Uterus (tissue), 2 donors: Measurements from ENCODE around the gene ZNF771.

Experiments
- POLR2A ChIP-seq, 2 donors: fragments of 450-650 bp; IDR thresholded peaks; one replicate each; pipeline ENCODE4 v1.6.1; 2016; ENCODE audit warnings: antibody characterized with exemption in 2 of 2, mild to moderate bottlenecking in 1 of 2, moderate library complexity in 1 of 2
- TF ChIP-seq, protein P1 (sequence below), 4 experiments: fragments of 200-600 bp in 2 of 4; fragments of 450-650 bp in 2 of 4; sonication (generic) in 2 of 4; IDR thresholded peaks; one replicate each; pipeline ENCODE4 v1.5.1; 2016 to 2019; ENCODE audit warnings: antibody characterized with exemption in 4 of 4, mild to moderate bottlenecking in 2 of 4, moderate library complexity in 1 of 4

DNA sequence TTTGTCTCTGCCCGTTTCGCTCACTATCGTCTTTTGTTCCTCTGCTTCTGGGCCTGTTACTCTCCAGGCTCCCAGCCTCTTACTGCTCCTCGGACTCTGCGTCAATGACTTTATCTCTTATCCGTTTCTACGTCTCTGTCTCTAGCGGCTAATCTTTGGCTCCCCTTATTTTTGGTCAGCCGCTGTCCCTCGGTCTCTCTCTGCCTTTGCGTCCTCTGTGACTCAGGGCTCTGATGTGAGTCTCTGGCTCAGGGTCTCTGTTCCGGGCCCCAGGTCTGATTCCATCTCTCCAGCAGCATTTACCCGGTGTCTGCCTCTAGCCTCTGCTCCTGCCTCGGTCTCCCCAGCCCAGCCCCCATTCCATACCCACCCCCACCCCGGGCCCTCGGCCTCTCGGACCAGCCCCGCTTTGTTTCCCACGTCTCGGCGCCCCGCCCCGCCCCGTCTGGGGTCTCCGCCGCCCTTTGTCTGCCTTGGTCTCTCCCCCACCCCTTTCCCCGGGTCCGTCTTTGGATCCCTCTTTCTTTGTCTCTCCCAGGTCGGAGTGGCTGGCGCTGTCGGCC, 12.7 kb upstream of the ZNF771 start:
- TF ChIP-seq, protein P1, sequence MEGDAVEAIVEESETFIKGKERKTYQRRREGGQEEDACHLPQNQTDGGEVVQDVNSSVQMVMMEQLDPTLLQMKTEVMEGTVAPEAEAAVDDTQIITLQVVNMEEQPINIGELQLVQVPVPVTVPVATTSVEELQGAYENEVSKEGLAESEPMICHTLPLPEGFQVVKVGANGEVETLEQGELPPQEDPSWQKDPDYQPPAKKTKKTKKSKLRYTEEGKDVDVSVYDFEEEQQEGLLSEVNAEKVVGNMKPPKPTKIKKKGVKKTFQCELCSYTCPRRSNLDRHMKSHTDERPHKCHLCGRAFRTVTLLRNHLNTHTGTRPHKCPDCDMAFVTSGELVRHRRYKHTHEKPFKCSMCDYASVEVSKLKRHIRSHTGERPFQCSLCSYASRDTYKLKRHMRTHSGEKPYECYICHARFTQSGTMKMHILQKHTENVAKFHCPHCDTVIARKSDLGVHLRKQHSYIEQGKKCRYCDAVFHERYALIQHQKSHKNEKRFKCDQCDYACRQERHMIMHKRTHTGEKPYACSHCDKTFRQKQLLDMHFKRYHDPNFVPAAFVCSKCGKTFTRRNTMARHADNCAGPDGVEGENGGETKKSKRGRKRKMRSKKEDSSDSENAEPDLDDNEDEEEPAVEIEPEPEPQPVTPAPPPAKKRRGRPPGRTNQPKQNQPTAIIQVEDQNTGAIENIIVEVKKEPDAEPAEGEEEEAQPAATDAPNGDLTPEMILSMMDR (IDR thresholded peaks at IDR 0.05) = no peak
- no peak for TF ChIP-seq POLR2A (IDR thresholded peaks at IDR 0.05)
